OCI-LY1 (cell line): Measurements from ENCODE around the gene ARFGAP3.

ENCODE experiments used
- H2AFZ ChIP-seq: fragments of 200-600 bp; sonication (generic), shearing (Covaris generic); 2 replicates; pipeline ENCODE4 v1.6.0; 2014; ENCODE audit warnings: antibody characterized with exemption, mild to moderate bottlenecking, low read length
- H3F3A ChIP-seq: fragments of 200-600 bp; sonication (generic), shearing (Covaris generic); 2 replicates; pipeline ENCODE4 v1.6.0; 2014; ENCODE audit warnings: mild to moderate bottlenecking, antibody characterized with exemption, low read length, moderate library complexity; ENCODE audit not compliant: insufficient read depth
- H3K27ac ChIP-seq: fragments of 200-600 bp; sonication (generic); 2 replicates; pipeline ENCODE4 v1.5.1; 2014; ENCODE audit warnings: low read length, mixed run types, mild to moderate bottlenecking, low read depth; ENCODE audit not compliant: poor library complexity, severe bottlenecking
- H3K27me3 ChIP-seq: fragments of 200-600 bp; sonication (generic); 2 replicates; pipeline ENCODE4 v1.6.0; 2014; ENCODE audit warnings: antibody characterized with exemption, mild to moderate bottlenecking, low read length, moderate library complexity; ENCODE audit not compliant: insufficient read depth
- H3K36me3 ChIP-seq: fragments of 200-600 bp; sonication (generic); 2 replicates; pipeline ENCODE4 v1.6.1; 2014; ENCODE audit warnings: mild to moderate bottlenecking, antibody characterized with exemption, low read length, moderate library complexity, mixed read lengths; ENCODE audit not compliant: insufficient read depth
- H3K4me1 ChIP-seq: fragments of 200-600 bp; sonication (generic); 2 replicates; pipeline ENCODE4 v1.5.1; 2014; ENCODE audit warnings: mild to moderate bottlenecking, low read length, moderate library complexity; ENCODE audit not compliant: insufficient read depth, severe bottlenecking
- H3K4me2 ChIP-seq: fragments of 200-600 bp; sonication (generic), shearing (Covaris generic); 2 replicates; pipeline ENCODE4 v1.6.1; 2014; ENCODE audit warnings: low read length
- H3K4me3 ChIP-seq: fragments of 200-600 bp; sonication (generic); 2 replicates; pipeline ENCODE4 v1.5.1; 2014; ENCODE audit warnings: low read length, low read depth, mild to moderate bottlenecking, mixed read lengths; ENCODE audit not compliant: poor library complexity, severe bottlenecking
- H3K79me2 ChIP-seq: fragments of 200-600 bp; shearing (Covaris generic); 2 replicates; pipeline ENCODE4 v1.6.1; 2016; ENCODE audit warnings: mixed run types, low read length, mixed read lengths; ENCODE audit not compliant: insufficient read depth
- H3K9ac ChIP-seq: fragments of 200-600 bp; sonication (generic), shearing (Covaris generic); 2 replicates; pipeline ENCODE4 v1.6.1; 2014; ENCODE audit warnings: mild to moderate bottlenecking, low read length, mixed read lengths
- H3K9me2 ChIP-seq: fragments of 200-600 bp; sonication (generic), shearing (Covaris generic); 2 replicates; pipeline ENCODE4 v1.6.1; 2014; ENCODE audit warnings: low read depth, mild to moderate bottlenecking, low read length, mixed read lengths
- H3K9me3 ChIP-seq: fragments of 200-600 bp; shearing (Covaris generic); 2 replicates; pipeline ENCODE4 v1.6.1; 2014; ENCODE audit warnings: low read length, mixed read lengths
- H4K20me1 ChIP-seq: fragments of 200-600 bp; sonication (generic), shearing (Covaris generic); 2 replicates; pipeline ENCODE4 v1.6.0; 2016; ENCODE audit warnings: mild to moderate bottlenecking, low read length; ENCODE audit not compliant: insufficient read depth
- EZH2 ChIP-seq: fragments of 200-600 bp; sonication (generic), shearing (Covaris generic); IDR thresholded peaks from 2 replicates; pipeline ENCODE4 v1.8.0; 2017; ENCODE audit warnings: borderline replicate concordance, mixed run types, mild to moderate bottlenecking, antibody characterized with exemption, low read length, moderate library complexity, mixed read lengths
- TF ChIP-seq, protein P1 (sequence below): fragments of 200-600 bp; sonication (generic), shearing (Covaris generic); IDR thresholded peaks from 2 replicates; pipeline ENCODE4 v1.5.1; 2017; ENCODE audit warnings: mild to moderate bottlenecking, antibody characterized with exemption, low read length, moderate library complexity, mixed read lengths

The ARFGAP3 gene

DNA sequence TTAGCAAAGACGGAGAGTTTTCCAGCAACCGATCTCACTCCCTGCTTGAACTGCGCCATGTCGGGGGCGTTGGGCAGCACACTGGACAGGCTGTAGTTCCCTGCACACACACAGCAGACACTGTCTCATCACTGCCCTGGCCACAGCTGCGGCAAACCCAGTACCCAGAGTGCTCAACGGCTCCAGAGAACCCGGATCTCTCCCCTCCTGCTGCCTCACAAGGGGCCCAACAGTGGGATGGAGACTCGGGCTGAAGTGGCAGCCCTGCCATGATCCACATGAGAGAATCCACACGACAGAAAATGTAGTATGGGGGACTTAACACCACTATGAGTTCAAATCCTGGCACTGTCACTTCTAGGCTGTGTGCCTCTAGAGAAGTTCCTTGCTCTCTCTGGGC lies 58.0 kb downstream of the ARFGAP3 start:
- Histone ChIP-seq H4K20me1 (no peaks in the 10 kb centered on the region), H3K36me3 (no peaks in the 10 kb centered on the region), H3K27ac (no peak overlapping the region), H3K79me2 (no peaks in the 10 kb centered on the region), H2AFZ (no peak overlapping the region), H3K27me3 (no peaks in the 10 kb centered on the region), H3K9me3 (no peaks in the 10 kb centered on the region), H3K4me3 (no peak overlapping the region), H3K9me2 (no peaks in the 10 kb centered on the region), H3K9ac (no peak overlapping the region), H3K4me1 (no peaks in the 10 kb centered on the region), H3K4me2 (no peak overlapping the region), H3F3A (no peaks in the 10 kb centered on the region)
- TF ChIP-seq EZH2 = no peak
- TF ChIP-seq, protein P1, sequence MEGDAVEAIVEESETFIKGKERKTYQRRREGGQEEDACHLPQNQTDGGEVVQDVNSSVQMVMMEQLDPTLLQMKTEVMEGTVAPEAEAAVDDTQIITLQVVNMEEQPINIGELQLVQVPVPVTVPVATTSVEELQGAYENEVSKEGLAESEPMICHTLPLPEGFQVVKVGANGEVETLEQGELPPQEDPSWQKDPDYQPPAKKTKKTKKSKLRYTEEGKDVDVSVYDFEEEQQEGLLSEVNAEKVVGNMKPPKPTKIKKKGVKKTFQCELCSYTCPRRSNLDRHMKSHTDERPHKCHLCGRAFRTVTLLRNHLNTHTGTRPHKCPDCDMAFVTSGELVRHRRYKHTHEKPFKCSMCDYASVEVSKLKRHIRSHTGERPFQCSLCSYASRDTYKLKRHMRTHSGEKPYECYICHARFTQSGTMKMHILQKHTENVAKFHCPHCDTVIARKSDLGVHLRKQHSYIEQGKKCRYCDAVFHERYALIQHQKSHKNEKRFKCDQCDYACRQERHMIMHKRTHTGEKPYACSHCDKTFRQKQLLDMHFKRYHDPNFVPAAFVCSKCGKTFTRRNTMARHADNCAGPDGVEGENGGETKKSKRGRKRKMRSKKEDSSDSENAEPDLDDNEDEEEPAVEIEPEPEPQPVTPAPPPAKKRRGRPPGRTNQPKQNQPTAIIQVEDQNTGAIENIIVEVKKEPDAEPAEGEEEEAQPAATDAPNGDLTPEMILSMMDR = no peak

DNA sequence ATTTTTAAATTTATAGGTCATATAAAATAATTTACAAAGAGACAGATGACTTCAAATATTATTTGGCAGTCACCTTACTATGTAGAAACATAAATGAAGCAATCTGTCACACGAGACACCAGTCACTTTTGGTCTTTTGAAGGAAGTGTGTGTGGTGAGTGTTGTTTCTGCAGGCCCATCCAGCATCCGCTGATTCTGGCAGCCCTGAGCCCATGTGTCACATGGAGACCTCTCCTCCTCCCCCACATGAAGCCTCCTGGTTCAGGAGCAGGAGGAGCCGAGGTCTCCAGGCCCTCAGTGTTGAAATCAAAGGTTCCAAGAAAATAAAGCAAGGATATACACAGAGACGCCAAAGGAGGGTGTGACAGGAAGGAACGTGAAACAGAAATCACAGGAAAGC lies 60.1 kb downstream of the ARFGAP3 start:
- no peak overlapping the region for H3K9ac ChIP-seq
- TF ChIP-seq, protein P1 = no peak
- TF ChIP-seq EZH2 = no peak
- H3K36me3 ChIP-seq = no peaks in the 10 kb centered on the region
- no peaks in the 10 kb centered on the region for H3K79me2 ChIP-seq
- H3K4me1 ChIP-seq = no peaks in the 10 kb centered on the region
- H3K4me2 ChIP-seq = no peak overlapping the region
- no peak overlapping the region for H3K27ac ChIP-seq
- H2AFZ ChIP-seq = no peak overlapping the region
- H3K27me3 ChIP-seq = no peaks in the 10 kb centered on the region
- H3F3A ChIP-seq = no peaks in the 10 kb centered on the region
- H3K4me3 ChIP-seq = no peak overlapping the region
- H3K9me2 ChIP-seq = no peaks in the 10 kb centered on the region
- H4K20me1 ChIP-seq = no peaks in the 10 kb centered on the region
- H3K9me3 ChIP-seq = no peaks in the 10 kb centered on the region

DNA sequence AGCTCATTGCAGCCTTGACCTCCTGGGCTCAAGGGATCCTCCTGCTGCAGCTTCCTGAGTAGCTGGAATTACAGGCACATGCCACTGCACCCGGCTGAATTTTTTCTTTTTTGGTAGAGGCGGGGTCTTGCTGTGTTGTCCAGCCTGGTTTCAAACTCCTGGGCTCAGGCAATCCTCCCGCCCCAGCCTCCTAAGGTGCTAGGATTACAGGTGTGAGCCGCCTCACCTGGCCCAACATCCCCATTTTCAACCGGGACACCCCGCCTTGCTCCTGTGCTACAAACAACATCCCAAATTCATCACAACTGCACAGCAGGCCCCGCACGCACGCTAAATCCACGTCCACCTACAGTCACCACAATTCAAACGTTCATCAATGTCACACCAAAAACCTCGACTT lies 61.0 kb downstream of the ARFGAP3 start:
- Histone ChIP-seq H2AFZ (no peak overlapping the region), H3K9ac (no peak overlapping the region), H3K4me3 (no peak overlapping the region), H4K20me1 (no peaks in the 10 kb centered on the region), H3K9me2 (no peaks in the 10 kb centered on the region), H3K9me3 (no peaks in the 10 kb centered on the region), H3K27me3 (no peaks in the 10 kb centered on the region), H3K79me2 (no peaks in the 10 kb centered on the region), H3F3A (no peaks in the 10 kb centered on the region), H3K4me1 (no peaks in the 10 kb centered on the region), H3K36me3 (no peaks in the 10 kb centered on the region), H3K4me2 (no peak overlapping the region), H3K27ac (no peak overlapping the region)
- TF ChIP-seq EZH2 = no peak
- TF ChIP-seq, protein P1 = no peak
